HG03045 (cell line): Measurements from ENCODE around the gene GPR82.
A peak's percentile ranks its signal among the peaks of the same experiment; 100 is the strongest.
"Not testable (repeated sequence)": the region's sequence is repeated elsewhere in the genome, so short reads cannot be mapped to it uniquely, and the experiment has no call there.

Experiments
- ATAC-seq: cut with Tn5 transposase; IDR thresholded peaks from one replicate; pipeline ENCODE4 v1.9.1; 2021; ENCODE audit warnings: mild to moderate bottlenecking, moderate library complexity; ENCODE audit not compliant: unreplicated experiment

GPR82 gene

GRCh38 chrX:41718481-41719235 lies 5.3 kb upstream of the GPR82 start:
- no peak for ATAC-seq

DNA sequence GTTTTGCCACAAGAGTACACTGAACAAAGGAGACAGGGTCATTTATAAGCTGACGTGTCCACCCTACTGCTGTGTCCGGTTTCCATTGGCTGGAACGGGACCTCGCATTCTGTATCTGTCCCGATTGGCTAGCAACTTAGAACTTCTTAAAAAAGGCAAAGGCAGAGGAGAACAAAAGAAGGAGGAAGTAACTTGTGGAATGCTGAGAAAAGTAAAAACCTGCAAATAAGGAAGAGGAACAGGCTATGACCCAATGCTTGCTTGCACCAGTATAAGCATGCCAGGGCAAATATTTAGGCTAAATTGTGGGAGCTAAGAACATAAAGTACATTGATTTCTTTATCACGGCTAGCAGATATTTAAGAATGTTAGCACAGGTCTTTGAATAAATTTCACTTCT lies 4.4 kb upstream of the GPR82 start:
- not testable (repeated sequence) for ATAC-seq

DNA sequence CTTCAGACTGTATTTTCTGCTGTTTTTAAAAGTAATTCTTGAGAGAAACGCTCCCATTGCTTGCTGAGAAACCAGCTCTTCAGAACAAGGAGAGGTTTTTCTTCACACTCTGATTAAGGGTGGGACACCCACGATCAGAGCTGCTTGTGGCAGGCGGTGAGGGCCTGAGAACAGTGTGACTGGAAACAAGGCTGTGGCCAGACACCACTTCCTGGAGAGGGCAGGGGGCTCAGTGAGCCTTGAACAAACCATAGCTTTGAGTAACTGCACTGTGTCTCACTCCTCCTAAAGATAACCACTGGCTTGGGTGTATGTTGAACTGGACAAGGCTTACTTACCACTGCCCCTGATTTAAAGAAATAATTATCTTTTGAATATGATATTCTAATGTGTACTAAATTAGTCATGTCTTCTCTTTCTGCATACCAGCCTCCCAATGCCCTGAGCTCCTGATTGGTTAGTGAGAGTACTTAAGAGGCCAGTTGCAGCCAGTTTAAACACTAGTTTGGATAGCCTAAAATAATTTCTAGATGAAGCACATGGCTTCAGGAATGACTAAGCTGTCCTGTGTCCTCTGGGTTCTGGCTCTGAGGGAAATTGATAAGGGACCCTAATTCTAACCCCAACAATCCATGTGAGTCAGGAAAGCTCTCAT lies 3.7 kb upstream of the GPR82 start:
- peak; percentile 61 for ATAC-seq

DNA sequence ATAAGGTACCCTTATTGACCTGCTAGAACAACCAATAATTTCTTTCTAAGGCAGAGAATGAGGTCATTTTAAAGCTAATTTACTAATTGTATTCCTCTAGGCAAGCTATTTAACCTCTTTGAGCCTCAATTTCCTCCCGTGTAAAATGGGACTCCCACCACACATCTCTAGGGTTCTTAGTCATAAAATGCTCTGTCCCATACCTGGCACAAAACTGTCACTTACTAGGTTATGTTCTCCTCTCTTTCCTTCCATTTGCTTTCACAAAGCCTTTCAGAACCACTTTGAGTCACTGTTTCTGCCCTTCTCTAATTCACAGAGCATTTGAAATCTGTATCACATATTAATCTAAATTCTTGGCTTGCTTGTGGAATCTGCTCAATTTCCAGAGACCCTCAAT lies 2.4 kb upstream of the GPR82 start:
- no peak for ATAC-seq

- ATAC-seq, result no peak
Measured at GRCh38 chrX:41722214-41722613, 1.8 kb upstream of the GPR82 start.

- no peak for ATAC-seq
Measured at GRCh38 chrX:41722816-41723618, 964 bp upstream of the GPR82 start.

- no peak for ATAC-seq
Measured at GRCh38 chrX:41728125-41728524, 4.1 kb downstream of the GPR82 start.

- no peak for ATAC-seq
Measured at GRCh38 chrX:41730081-41730480, 6.1 kb downstream of the GPR82 start.

DNA sequence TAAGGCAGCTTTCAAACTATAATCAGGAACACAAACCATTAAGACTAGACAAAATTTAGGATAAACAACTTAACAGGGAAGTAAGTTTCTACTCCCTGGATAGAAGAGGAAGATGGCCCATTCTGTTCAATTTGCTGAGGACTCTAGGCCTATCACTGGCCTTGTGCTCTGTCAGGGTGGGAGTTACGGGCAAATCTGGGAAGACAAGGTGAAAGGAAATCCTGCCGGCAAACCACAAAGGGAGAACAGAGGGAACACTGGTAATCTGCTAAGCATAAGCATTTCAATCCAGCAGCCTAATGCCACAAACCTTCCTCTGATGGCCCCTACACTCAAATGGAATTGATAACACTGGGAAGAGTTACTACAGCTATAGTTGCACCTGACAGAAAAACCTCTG lies 8.3 kb downstream of the GPR82 start:
- ATAC-seq, result no peak

GRCh38 chrX:41733939-41734338 lies 10.0 kb downstream of the GPR82 start:
- peak; percentile 97 for ATAC-seq

DNA sequence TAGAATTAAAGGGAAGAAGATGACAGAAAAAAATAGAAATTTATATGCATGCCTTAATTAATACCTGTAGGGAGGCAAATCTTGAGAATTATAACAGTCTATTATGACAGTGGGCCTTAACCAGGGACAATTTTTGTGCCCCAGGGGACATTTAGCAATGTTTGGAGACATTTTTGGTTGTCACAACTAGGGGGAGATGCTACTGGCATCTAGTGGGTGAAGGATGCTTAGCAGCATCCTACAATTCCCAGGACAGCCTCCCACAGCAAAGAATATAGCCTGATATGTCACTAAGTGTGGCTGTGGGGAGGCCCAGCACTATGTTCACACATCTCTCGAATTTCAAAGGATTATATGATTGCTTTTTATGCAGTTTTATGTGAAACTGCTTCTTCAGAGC lies 10.5 kb downstream of the GPR82 start:
- no peak for ATAC-seq

GRCh38 chrX:41737065-41737464 lies 13.1 kb downstream of the GPR82 start:
- no peak for ATAC-seq

- no peak for ATAC-seq
Measured at GRCh38 chrX:41739871-41740270, 15.9 kb downstream of the GPR82 start.

GRCh38 chrX:41750716-41751115 lies 26.7 kb downstream of the GPR82 start:
- no peak for ATAC-seq

DNA sequence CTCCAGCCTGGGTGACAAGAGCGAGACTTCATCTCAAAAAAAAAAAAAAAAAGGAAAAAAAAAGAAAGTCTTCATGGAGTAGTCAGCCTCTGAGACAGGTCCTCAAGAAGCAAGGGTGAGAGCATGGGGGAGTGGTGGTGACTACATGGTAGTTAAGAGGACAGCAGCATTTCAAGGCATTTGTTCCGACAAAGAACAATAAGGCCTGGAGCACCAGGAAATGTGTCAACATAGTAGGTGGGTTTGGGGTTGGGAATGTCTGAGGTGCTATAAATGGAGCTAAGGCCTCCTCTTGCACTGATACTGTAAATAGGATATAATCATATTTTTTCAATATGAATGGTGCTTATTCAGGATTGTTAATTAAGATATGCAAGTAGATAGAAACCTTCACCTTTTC lies 34.4 kb downstream of the GPR82 start:
- ATAC-seq, result no peak

- ATAC-seq, result no peak
Measured at GRCh38 chrX:41759817-41760216, 35.8 kb downstream of the GPR82 start.

- ATAC-seq, result no peak
Measured at GRCh38 chrX:41761169-41761568, 37.2 kb downstream of the GPR82 start.

GRCh38 chrX:41761702-41762101 lies 37.7 kb downstream of the GPR82 start:
- ATAC-seq, result no peak

DNA sequence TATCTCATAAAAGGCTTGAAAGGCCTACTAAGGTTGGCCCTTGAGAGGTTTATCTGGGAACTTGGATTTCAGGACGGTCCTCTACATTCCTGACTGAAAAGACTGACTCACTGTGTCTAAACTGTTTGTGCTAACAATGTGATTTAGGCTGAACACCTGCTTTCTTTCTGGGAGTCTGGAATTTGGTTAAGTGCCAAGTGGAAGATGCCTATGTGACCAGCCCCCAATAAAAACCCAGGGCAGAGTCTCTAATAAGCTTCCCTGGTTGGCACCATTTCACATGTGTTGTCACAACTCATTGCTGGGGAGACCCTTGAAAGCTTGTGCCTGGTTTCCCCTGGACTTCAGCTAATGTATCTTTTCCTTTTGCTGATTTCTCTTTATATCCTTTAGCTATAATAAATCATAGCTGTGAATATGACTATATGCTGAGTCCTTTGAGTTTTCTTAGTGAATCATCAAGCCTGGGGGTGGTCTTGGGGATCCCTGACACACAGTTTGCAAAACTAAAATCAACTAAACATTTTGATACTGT lies 55.1 kb downstream of the GPR82 start:
- no peak for ATAC-seq
